MCF 10A (cell line): ENCODE results near the gene CYP2A13. TPM values are rescaled to one million over a fixed set of nuclear protein-coding genes. Genes with fewer than 3 reads are reported as not detected.

Source experiments
- BruUV-seq: library from RNA; stranded (reverse); fragments of 400-500 nt; replicated peaks from 2 replicates; lab custom pipeline; 2021; lab: Mats Ljungman, UMichigan
- CTCF ChIA-PET: fragments of 300-600 bp; sonication (Branson Sonifier 250); formaldehyde crosslinking; extraction: SDS; loops from one replicate; lab custom pipeline; 2021; ENCODE audit warnings: antibody characterized with exemption, inconsistent platforms; lab: Yijun Ruan, JAX
- POLR2A ChIA-PET: fragments of 300-600, 350-650 bp; sonication (Branson Sonifier 250); formaldehyde crosslinking; extraction: SDS; loops from one replicate; lab custom pipeline; 2020; ENCODE audit warnings: antibody characterized with exemption, inconsistent platforms; lab: Yijun Ruan, JAX
- DNase-seq: peaks from one replicate; pipeline ENCODE4 v3.0.0-alpha.2; 2018; ENCODE audit not compliant: unreplicated experiment
- H3K27ac Mint-ChIP-seq: one replicate; pipeline ENCODE4 v1.8.0; 2022; ENCODE audit warnings: mild to moderate bottlenecking, low read depth, mixed read lengths; ENCODE audit not compliant: unreplicated experiment
- H3K27me3 Mint-ChIP-seq: one replicate; pipeline ENCODE4 v1.8.0; 2022; ENCODE audit warnings: mixed read lengths; ENCODE audit not compliant: insufficient read depth, unreplicated experiment
- H3K36me3 Mint-ChIP-seq: one replicate; pipeline ENCODE4 v1.8.0; 2022; ENCODE audit warnings: mild to moderate bottlenecking, moderate library complexity, mixed read lengths; ENCODE audit not compliant: insufficient read depth, unreplicated experiment
- H3K4me1 Mint-ChIP-seq: one replicate; pipeline ENCODE4 v1.8.0; 2022; ENCODE audit warnings: mixed read lengths; ENCODE audit not compliant: insufficient read depth, unreplicated experiment
- H3K4me3 Mint-ChIP-seq: one replicate; pipeline ENCODE4 v1.8.0; 2022; ENCODE audit warnings: mild to moderate bottlenecking, moderate library complexity, mixed read lengths; ENCODE audit not compliant: unreplicated experiment
- H3K9me3 Mint-ChIP-seq: one replicate; pipeline ENCODE4 v1.8.0; 2022; ENCODE audit warnings: mixed read lengths; ENCODE audit not compliant: unreplicated experiment
- CTCF ChIP-seq: fragments of 200-600 bp; IDR thresholded peaks from one replicate; pipeline ENCODE4 v1.8.0; 2022; ENCODE audit warnings: antibody characterized with exemption, mild to moderate bottlenecking; ENCODE audit not compliant: unreplicated experiment
- intact Hi-C: fragments of 100-400 bp; cut with micrococcal nuclease; formaldehyde crosslinking; loops from 2 replicates; pipeline ENCODE4 v1.14.1; 2022
- total RNA-seq: library from RNA; stranded (reverse); gene quantifications from 2 replicates; pipeline ENCODE4 v1.2.3, GENCODE V29; 2022

Gene CYP2A13
- total RNA-seq, 1 experiment from 2014 or later, result not detected

- TF ChIP-seq CTCF, result no peak
- Mint-ChIP-seq H3K36me3 (no peaks in the 10 kb centered on the region), H3K9me3 (no peaks in the 10 kb centered on the region), H3K4me1 (no peaks in the 10 kb centered on the region), H3K4me3 (no peak overlapping the region), H3K27me3 (peaks cover 99% of the 10 kb centered on the region), H3K27ac (no peak overlapping the region)
- BruUV-seq, result no TSS peak
- intact Hi-C loops, result no loop called here
- POLR2A ChIA-PET, result no interaction called here
- no peak for DNase-seq
- CTCF ChIA-PET, result no interaction called here
These were observed 1.7 kb downstream of the CYP2A13 start for GRCh38 chr19:41089959-41090358.

GRCh38 chr19:41095703-41096102 is 7.5 kb downstream of the CYP2A13 start:
- no peak overlapping the region for H3K27ac Mint-ChIP-seq
- intact Hi-C loops, result no loop called here
- POLR2A ChIA-PET, result no interaction called here
- CTCF ChIA-PET, result no interaction called here
- TF ChIP-seq CTCF, result no peak
- no TSS peak for BruUV-seq
- H3K4me3 Mint-ChIP-seq, result no peak overlapping the region
- no peak for DNase-seq
- no peaks in the 10 kb centered on the region for H3K9me3 Mint-ChIP-seq
- H3K27me3 Mint-ChIP-seq, result peaks cover 58% of the 10 kb centered on the region
- no peaks in the 10 kb centered on the region for H3K36me3 Mint-ChIP-seq
- H3K4me1 Mint-ChIP-seq, result no peaks in the 10 kb centered on the region

GRCh38 chr19:41096353-41096752 is 8.1 kb downstream of the CYP2A13 start:
- Mint-ChIP-seq H3K27me3 (peaks cover 58% of the 10 kb centered on the region), H3K4me1 (no peaks in the 10 kb centered on the region), H3K27ac (no peak overlapping the region), H3K9me3 (peaks cover 5% of the 10 kb centered on the region), H3K36me3 (no peaks in the 10 kb centered on the region), H3K4me3 (no peak overlapping the region)
- intact Hi-C loops, result no loop called here
- no peak for TF ChIP-seq CTCF
- CTCF ChIA-PET, result no interaction called here
- no peak for DNase-seq
- BruUV-seq, result no TSS peak
- POLR2A ChIA-PET, result no interaction called here

- ChIA-PET CTCF (no interaction called here), POLR2A (no interaction called here)
- no TSS peak for BruUV-seq
- Mint-ChIP-seq H3K9me3 (peaks cover 15% of the 10 kb centered on the region), H3K27me3 (peaks cover 55% of the 10 kb centered on the region), H3K4me1 (no peaks in the 10 kb centered on the region), H3K27ac (no peak overlapping the region), H3K36me3 (no peaks in the 10 kb centered on the region), H3K4me3 (no peak overlapping the region)
- DNase-seq, result no peak
- no peak for TF ChIP-seq CTCF
- intact Hi-C loops, result no loop called here
These were observed 9.1 kb downstream of the CYP2A13 start for GRCh38 chr19:41097302-41097701.
